ENCODE results near the gene IVD.
A peak's percentile ranks its signal among the peaks of the same experiment; 100 is the strongest.

IVD gene

DNA sequence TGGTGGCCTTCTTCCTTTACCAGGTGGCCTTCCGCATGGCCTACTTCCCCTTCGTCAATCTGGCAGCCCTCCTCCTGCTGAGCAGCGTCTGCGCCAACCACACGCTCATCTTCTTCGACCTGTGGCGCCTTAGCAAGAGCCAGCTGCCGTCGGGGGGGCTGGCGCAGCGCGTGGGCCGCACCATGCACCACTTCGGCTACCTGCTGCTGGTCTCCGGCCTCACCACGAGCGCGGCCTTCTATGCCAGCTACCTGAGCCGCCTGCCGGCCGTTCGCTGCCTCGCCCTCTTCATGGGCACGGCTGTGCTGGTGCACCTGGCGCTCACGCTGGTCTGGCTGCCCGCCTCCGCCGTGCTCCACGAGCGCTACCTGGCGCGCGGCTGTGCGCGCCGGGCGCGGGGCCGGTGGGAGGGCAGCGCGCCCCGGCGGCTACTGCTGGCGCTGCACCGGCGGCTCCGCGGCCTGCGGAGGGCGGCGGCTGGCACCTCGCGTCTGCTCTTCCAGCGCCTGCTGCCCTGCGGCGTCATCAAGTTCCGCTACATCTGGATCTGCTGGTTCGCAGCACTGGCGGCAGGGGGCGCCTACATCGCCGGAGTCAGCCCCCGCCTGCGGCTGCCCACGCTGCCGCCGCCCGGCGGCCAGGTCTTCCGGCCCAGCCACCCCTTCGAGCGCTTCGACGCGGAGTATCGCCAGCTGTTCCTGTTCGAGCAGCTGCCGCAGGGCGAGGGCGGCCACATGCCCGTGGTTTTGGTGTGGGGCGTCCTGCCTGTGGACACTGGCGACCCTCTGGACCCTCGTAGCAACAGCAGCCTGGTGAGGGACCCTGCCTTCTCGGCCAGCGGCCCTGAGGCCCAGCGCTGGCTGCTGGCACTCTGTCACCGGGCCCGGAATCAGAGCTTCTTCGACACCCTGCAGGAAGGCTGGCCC is 37.6 kb upstream of the IVD start:
- peak; percentile 69 for TF ChIP-seq EGR1 (IDR thresholded peaks at IDR 0.05)
- TF ChIP-seq, protein P1, sequence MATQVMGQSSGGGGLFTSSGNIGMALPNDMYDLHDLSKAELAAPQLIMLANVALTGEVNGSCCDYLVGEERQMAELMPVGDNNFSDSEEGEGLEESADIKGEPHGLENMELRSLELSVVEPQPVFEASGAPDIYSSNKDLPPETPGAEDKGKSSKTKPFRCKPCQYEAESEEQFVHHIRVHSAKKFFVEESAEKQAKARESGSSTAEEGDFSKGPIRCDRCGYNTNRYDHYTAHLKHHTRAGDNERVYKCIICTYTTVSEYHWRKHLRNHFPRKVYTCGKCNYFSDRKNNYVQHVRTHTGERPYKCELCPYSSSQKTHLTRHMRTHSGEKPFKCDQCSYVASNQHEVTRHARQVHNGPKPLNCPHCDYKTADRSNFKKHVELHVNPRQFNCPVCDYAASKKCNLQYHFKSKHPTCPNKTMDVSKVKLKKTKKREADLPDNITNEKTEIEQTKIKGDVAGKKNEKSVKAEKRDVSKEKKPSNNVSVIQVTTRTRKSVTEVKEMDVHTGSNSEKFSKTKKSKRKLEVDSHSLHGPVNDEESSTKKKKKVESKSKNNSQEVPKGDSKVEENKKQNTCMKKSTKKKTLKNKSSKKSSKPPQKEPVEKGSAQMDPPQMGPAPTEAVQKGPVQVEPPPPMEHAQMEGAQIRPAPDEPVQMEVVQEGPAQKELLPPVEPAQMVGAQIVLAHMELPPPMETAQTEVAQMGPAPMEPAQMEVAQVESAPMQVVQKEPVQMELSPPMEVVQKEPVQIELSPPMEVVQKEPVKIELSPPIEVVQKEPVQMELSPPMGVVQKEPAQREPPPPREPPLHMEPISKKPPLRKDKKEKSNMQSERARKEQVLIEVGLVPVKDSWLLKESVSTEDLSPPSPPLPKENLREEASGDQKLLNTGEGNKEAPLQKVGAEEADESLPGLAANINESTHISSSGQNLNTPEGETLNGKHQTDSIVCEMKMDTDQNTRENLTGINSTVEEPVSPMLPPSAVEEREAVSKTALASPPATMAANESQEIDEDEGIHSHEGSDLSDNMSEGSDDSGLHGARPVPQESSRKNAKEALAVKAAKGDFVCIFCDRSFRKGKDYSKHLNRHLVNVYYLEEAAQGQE (IDR thresholded peaks at IDR 0.05; ENCODE audit: low read depth): no peak
- peak; percentile 45; the same call in 1 of the 2 replicates for TF ChIP-seq NFIC (IDR thresholded peaks at IDR 0.05)
- peak; percentile 22; the same call in 1 of the 2 replicates for TF ChIP-seq CREB1 (IDR thresholded peaks at IDR 0.05; ENCODE audit: low read depth)
- peak; percentile 43 for TF ChIP-seq RAD21 (IDR thresholded peaks at IDR 0.05; ENCODE audit: low read depth)
- no peak for TF ChIP-seq TEAD4 (IDR thresholded peaks at IDR 0.05)
- peak; percentile 77; the same call in 1 of the 2 replicates for TF ChIP-seq ZBTB7A (IDR thresholded peaks at IDR 0.05; ENCODE audit: low read depth)
- no peak for TF ChIP-seq EP300 (IDR thresholded peaks at IDR 0.05; ENCODE audit: borderline replicate concordance)
- TF ChIP-seq, protein P2, sequence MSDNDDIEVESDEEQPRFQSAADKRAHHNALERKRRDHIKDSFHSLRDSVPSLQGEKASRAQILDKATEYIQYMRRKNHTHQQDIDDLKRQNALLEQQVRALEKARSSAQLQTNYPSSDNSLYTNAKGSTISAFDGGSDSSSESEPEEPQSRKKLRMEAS (IDR thresholded peaks at IDR 0.05): peak; percentile 97
- no peak for TF ChIP-seq CEBPB (IDR thresholded peaks at IDR 0.05)
- no peak for TF ChIP-seq FOXM1 (IDR thresholded peaks at IDR 0.05; ENCODE audit: borderline replicate concordance, low read depth)
- TF ChIP-seq TCF12 (IDR thresholded peaks at IDR 0.05; ENCODE audit: low read depth): no peak; the same call in none of the 2 replicates

DNA sequence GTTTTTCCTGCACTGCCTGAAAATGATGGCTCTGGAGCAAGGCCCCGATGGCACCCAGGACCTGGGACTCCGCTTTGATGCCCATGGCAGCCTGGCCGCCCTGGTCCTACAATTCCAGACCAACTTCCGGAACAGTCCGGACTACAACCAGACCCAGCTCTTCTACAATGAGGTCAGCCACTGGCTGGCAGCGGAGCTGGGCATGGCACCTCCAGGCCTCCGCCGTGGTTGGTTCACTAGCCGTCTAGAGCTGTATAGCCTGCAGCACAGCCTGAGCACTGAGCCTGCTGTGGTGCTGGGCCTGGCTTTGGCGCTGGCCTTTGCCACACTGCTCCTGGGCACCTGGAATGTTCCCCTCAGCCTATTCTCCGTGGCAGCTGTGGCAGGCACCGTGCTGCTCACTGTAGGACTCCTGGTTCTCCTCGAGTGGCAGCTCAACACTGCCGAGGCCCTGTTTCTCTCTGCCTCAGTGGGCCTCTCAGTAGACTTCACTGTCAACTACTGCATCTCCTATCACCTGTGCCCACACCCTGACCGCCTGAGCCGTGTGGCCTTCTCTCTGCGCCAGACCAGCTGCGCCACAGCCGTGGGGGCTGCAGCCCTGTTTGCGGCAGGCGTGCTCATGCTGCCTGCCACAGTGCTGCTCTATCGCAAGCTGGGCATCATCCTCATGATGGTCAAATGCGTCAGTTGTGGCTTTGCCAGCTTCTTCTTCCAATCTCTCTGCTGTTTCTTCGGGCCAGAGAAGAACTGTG is 36.7 kb upstream of the IVD start:
- no peak for TF ChIP-seq NFIC (IDR thresholded peaks at IDR 0.05)
- no peak for TF ChIP-seq ZBTB7A (IDR thresholded peaks at IDR 0.05; ENCODE audit: low read depth)
- no peak for TF ChIP-seq YY1 (IDR thresholded peaks at IDR 0.05; ENCODE audit: low read depth)
- TF ChIP-seq, protein P1 (IDR thresholded peaks at IDR 0.05; ENCODE audit: low read depth): no peak
- TF ChIP-seq, protein P3, sequence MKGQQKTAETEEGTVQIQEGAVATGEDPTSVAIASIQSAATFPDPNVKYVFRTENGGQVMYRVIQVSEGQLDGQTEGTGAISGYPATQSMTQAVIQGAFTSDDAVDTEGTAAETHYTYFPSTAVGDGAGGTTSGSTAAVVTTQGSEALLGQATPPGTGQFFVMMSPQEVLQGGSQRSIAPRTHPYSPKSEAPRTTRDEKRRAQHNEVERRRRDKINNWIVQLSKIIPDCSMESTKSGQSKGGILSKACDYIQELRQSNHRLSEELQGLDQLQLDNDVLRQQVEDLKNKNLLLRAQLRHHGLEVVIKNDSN (IDR thresholded peaks at IDR 0.05): no peak
- no peak for TF ChIP-seq CREB1 (IDR thresholded peaks at IDR 0.05; ENCODE audit: low read depth)

DNA sequence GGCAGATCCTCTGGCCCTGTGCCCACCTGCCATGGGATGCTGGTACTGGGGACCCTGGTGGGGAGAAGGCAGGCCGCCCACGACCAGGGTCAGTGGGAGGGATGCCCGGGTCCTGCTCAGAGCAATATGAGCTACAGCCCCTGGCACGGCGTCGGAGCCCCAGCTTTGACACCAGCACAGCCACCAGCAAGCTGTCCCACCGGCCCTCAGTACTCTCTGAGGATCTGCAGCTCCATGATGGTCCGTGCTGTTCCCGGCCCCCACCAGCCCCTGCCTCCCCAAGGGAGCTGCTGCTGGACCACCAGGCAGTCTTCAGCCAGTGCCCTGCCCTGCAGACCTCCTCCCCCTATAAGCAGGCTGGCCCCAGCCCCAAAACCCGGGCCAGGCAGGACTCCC is 36.1 kb upstream of the IVD start:
- TF ChIP-seq, protein P3 (IDR thresholded peaks at IDR 0.05): no peak
- TF ChIP-seq CREB1 (IDR thresholded peaks at IDR 0.05; ENCODE audit: low read depth) (no peak), ZBTB7A (IDR thresholded peaks at IDR 0.05; ENCODE audit: low read depth) (no peak), NFIC (IDR thresholded peaks at IDR 0.05) (no peak), FOXM1 (IDR thresholded peaks at IDR 0.05; ENCODE audit: borderline replicate concordance, low read depth) (no peak), TAF1 (IDR thresholded peaks at IDR 0.05; ENCODE audit: low read depth) (no peak), EGR1 (IDR thresholded peaks at IDR 0.05) (no peak), YY1 (IDR thresholded peaks at IDR 0.05; ENCODE audit: low read depth) (no peak), RAD21 (IDR thresholded peaks at IDR 0.05; ENCODE audit: low read depth) (no peak), EP300 (IDR thresholded peaks at IDR 0.05; ENCODE audit: borderline replicate concordance) (no peak), TCF12 (IDR thresholded peaks at IDR 0.05; ENCODE audit: low read depth) (no peak), CEBPB (IDR thresholded peaks at IDR 0.05) (no peak), TEAD4 (IDR thresholded peaks at IDR 0.05) (no peak)
- TF ChIP-seq, protein P2 (IDR thresholded peaks at IDR 0.05): no peak
- TF ChIP-seq, protein P1 (IDR thresholded peaks at IDR 0.05; ENCODE audit: low read depth): no peak

All from Ishikawa (cell line).